T-helper 9 cell (primary cell): ENCODE data around the gene HSF2.
A peak's percentile ranks its signal among the peaks of the same experiment; 100 is the strongest.
"Not testable (repeated sequence)": the region's sequence is repeated elsewhere in the genome, so short reads cannot be mapped to it uniquely, and the experiment has no call there.

ENCODE experiments used
- DNase-seq: peaks from one replicate; pipeline ENCODE4 v3.0.0-alpha.2; 2020

The HSF2 gene

DNA sequence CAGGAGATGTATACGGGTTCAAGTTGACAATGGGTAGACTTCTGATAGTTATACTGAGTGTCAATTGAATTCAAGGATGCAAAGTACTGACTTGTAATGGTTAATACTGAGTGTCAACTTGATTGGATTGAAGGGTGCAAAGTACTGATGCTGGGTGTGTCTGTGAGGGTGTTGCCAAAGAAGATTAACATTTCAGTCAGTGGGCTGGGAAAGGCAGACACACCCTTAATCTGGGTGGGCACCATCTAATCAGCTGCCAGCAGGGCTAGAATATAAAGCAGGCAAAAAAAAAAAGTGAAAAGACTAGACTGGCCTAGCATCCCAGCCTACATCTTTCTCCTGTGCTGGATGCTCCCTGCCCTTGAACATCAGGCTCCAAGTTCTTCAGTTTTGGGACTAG lies 55.7 kb downstream of the HSF2 start:
- DNase-seq, result not testable (repeated sequence)

DNA sequence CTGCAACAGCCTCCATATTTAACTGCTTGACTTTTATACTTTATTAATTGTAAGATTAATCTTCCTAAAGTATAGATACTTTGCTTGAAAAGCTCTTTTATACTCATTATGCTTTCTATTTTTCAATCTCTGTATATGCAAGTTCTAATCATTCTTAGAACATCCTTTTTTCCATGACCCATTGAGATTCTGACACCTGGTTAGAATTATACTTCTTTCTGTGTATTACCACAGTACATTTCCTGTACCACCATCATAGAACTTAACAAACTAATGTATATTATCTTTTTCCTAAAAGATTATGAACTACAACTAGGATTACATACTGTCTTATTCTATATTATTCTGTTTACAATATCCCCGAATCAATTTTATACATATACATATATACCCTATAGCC lies 58.6 kb downstream of the HSF2 start:
- no peak for DNase-seq

DNA sequence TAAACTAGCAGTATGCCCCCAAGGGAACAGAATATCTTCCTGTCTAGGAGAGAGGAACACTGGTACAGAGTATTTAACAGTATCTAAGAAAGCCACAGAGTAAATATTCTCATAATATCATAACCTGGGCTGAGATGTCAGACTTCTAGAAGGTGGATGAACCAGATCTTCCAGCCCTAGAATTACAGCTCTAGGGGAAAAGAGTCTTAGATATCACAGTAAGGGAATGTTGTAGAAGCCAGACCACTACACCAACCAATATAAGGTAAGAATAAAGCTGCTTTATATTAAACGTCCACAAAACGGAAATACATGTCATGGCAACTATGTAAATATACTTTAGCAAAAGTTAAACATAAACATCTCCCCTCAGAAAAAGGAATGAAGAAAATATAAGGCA lies 59.8 kb downstream of the HSF2 start:
- no peak for DNase-seq

DNA sequence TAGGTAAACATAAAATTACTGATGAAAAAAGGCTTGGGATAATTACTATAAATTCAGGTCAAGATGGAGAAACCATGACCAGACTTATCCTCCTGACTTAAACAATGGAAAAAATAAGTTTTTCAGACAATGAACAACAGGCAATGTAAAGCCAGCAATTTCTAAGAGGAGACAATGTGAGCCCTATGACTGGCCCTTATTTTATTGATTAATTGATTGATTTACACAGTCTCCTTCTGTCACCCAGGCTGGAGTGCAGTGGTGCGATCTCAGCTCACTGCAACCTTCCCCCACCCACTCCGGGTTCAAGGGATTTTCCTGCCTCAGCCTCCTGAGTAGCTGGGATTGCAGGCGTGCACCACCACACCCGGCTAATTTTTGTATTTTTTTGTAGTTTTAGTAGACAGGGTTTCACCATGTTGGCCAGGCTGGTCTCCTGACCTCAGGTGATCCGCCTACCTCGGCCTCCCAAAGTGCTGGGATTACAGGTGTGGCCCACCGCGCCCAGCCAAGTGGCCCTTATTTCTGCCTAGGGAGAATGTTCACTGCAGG lies 60.5 kb downstream of the HSF2 start:
- not testable (repeated sequence) for DNase-seq

DNA sequence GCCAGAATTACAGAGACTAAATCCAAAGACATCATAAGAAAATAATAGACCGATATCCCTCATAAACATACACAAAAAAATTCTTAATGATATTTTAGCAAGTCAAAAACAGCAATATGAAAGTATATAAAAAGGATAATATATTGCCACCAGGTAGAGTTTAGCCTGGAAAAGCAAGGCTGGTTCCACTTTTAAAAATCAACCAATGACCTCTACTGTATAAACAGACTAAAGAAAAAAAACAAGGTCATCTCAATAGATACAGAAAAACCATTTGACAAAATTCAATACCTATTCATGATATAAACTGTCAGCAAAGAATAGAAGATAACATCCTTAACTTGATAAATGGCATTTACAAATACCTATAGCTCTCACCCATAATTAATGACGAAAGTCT lies 62.4 kb downstream of the HSF2 start:
- DNase-seq, result no peak

DNA sequence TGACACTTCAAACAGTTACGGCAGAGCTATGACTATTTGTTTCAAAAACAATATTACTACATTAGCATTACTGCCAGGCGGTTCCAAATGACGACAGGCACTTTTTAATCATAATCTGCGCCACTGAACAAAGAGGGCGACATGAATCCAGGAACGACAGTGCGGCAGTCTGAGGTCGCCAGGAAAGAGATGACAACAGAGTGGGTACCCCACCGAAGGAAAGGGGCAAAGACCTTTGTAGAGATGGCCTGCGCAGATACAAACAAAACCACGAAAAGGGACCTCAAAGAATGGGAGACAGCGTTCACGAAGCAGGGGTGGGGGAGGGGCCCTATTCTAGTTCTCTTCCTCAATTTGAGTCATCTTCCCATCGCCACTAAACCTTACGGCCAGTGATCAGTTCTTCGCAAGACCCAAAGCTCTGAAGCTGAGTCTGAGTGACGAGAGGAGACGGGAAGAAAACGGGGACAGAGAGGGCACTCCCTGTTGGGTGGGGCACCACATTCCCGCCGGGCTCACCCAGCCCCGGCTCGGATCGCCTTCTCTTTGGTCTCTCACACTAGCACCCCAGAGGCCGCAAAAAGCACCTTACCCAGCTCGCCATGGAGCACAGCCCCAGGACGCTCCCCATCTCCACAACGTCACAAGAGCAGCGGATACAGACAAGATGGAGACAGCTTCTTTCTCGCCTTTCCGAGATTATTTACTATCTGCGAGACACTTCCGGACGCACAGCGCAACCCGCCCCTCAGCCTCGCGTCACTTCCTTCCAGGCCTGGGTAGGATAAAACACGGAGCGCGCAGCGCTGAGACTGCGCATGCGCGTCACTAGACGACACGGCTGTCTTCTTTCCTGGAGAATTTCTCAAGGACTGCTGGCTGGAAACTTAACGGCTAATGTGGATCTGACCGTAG lies 71.9 kb downstream of the HSF2 start, which contains the start of gene SERINC1:
Gene SERINC1 (minus strand): TSS at position 701 of the 915 bp plus-strand sequence. CDS start 70 bp downstream, at position 631.
- DNase-seq, result peak; percentile 87

DNA sequence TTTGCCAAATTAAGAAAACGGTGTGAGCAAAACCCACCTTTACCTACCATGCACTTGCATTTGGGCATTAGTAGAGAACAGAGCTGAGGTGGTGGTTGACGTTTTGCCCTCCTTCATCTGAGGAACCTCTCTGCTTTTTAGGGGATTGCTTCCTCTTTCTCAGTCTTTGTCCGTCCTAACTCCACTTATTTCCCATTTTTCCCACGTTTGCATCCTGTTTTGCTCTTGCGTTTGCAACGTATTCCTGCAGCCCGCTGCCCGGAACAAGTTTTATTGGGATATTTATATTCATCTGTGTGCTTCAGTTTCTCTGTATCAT lies 72.5 kb downstream of the HSF2 start:
- DNase-seq, result no peak

DNA sequence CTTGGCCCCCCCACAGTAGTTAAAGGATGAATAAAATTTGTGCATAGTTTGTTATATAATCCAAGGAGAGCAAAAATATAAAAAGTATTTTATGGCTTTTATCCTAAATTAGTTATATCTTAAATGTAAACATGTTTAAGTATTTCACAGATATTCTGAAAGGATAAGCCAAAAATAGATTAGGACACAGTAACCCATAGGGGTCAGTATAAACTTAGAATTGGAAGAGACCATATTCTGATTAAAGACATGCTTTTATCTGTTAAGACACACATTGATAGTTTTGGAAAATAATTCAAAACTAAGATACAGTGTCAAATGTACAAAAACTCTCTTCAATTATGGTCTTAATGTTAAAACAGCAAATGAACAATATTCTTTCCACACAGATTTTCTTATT lies 76.7 kb downstream of the HSF2 start:
- DNase-seq, result no peak

DNA sequence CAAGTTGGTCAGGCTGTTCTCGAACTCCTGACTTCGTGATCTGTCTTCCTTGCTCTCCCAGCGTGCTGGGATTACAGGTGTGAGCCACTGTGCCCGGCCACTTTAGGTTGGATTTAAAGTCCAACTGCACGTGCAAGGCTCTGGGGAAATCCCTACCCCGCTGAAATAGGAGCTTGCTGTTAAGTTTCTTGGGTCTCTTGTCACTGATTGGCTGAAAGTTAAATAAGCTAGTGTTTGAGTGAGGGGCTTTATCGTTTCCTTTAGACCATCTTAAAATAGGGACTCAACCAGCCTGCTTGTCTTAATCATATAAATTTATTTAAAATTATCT lies 83.3 kb downstream of the HSF2 start:
- no peak for DNase-seq
